ENCODE data around the gene GPR87.

DNA sequence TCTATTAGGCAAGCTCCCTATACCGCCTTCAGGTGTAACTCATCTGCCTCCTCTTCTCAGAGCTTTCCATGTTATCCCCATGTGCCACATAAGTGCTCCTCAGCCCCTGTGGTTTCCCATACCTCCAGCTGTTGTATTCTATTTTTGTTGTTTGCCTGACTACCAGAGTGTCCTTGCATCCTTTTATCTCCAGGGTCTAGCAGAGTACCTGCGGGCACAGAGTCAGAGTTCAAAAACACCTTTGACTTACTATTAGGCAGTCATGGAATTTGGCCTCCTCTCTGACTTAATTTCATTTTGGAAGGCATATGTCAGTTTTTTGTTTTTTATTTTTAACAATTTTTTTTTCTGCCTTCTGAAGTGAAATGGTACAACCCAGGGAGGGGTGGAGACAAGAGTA is 7.1 kb downstream of the GPR87 start:
- TF ChIP-seq CTCF (conservative IDR thresholded peaks at IDR 0.05; ENCODE audit: low read depth, low read length): no peak
- TF ChIP-seq EZH2 (IDR thresholded peaks at IDR 0.05; ENCODE audit: borderline replicate concordance, low read depth, low read length, poor library complexity, severe bottlenecking): no peak
